Stimulated activated naive B cell treated with anti-CD40 and anti-IgM and Interleukin-4, amounts not matched to agents 10 μg/mL and 1 μg/mL and 100 μg/mL, for 72 hours (primary cell): ENCODE data around the gene DIPK1B.
A peak's percentile ranks its signal among the peaks of the same experiment; 100 is the strongest.

Experiments
- ATAC-seq, 2 donors: fragments of 150-1000 bp; cut with Tn5 transposase; replicated peaks; 2 replicates each; pipeline ENCODE4 v1.10.0; 2021; ENCODE audit warnings: moderate library complexity in 1 of 2
- DNase-seq: peaks from one replicate; pipeline ENCODE4 v3.0.0; 2021
- H3K27ac Mint-ChIP-seq: one replicate; pipeline ENCODE4 v1.8.0; 2022; ENCODE audit warnings: mild to moderate bottlenecking, mixed read lengths
- H3K27me3 Mint-ChIP-seq, 2 donors: one replicate each; pipeline ENCODE4 v1.8.0; 2022; ENCODE audit warnings: mixed read lengths in 2 of 2
- H3K36me3 Mint-ChIP-seq, 2 donors: one replicate each; pipeline ENCODE4 v1.8.0; 2022; ENCODE audit warnings: mixed read lengths in 2 of 2, mild to moderate bottlenecking in 1 of 2
- H3K4me1 Mint-ChIP-seq, 2 donors: one replicate each; pipeline ENCODE4 v1.8.0; 2022; ENCODE audit warnings: mixed read lengths in 2 of 2, mild to moderate bottlenecking in 1 of 2
- H3K4me3 Mint-ChIP-seq, 2 donors: one replicate each; pipeline ENCODE4 v1.8.0; 2022; ENCODE audit warnings: mild to moderate bottlenecking in 2 of 2, mixed read lengths in 2 of 2, moderate library complexity in 1 of 2
- H3K9me3 Mint-ChIP-seq, 2 donors: one replicate each; pipeline ENCODE4 v1.8.0; 2022; ENCODE audit warnings: mixed read lengths in 2 of 2, mild to moderate bottlenecking in 1 of 2

DIPK1B gene

GRCh38 chr9:136744773-136745172, 32.4 kb downstream of the DIPK1B start:
- peak overlapping the region; percentile 54 for H3K27ac Mint-ChIP-seq
- peaks cover 0 to 1% of the 10 kb centered on the region in 2 donors for H3K36me3 Mint-ChIP-seq
- no peak overlapping the region for H3K4me3 Mint-ChIP-seq
- H3K4me1 Mint-ChIP-seq: peaks cover 56 to 72% of the 10 kb centered on the region in 2 donors
- no peaks in the 10 kb centered on the region for H3K9me3 Mint-ChIP-seq
- H3K27me3 Mint-ChIP-seq: no peaks in the 10 kb centered on the region
- no peak for ATAC-seq
- no peak for DNase-seq

- peaks cover 55 to 75% of the 10 kb centered on the region in 2 donors for H3K4me1 Mint-ChIP-seq
- no peak for DNase-seq
- no peak for ATAC-seq
- no peaks in the 10 kb centered on the region for H3K27me3 Mint-ChIP-seq
- peaks cover 0 to 1% of the 10 kb centered on the region in 2 donors for H3K9me3 Mint-ChIP-seq
- no peak overlapping the region for H3K27ac Mint-ChIP-seq
- H3K4me3 Mint-ChIP-seq: no peak overlapping the region
- H3K36me3 Mint-ChIP-seq: peaks cover 0 to 2% of the 10 kb centered on the region in 2 donors
Measured at GRCh38 chr9:136745389-136746154, 33.2 kb downstream of the DIPK1B start.

- H3K27me3 Mint-ChIP-seq: no peaks in the 10 kb centered on the region
- H3K4me3 Mint-ChIP-seq: no peak overlapping the region
- ATAC-seq: no peak
- H3K36me3 Mint-ChIP-seq: peaks cover 0 to 4% of the 10 kb centered on the region in 2 donors
- no peak for DNase-seq
- peaks cover 55 to 75% of the 10 kb centered on the region in 2 donors for H3K4me1 Mint-ChIP-seq
- no peak overlapping the region for H3K27ac Mint-ChIP-seq
- peaks cover 0 to 7% of the 10 kb centered on the region in 2 donors for H3K9me3 Mint-ChIP-seq
Measured at GRCh38 chr9:136746155-136746490, 33.8 kb downstream of the DIPK1B start.

- Mint-ChIP-seq H3K4me3 (no peak overlapping the region), H3K9me3 (peaks cover 0 to 9% of the 10 kb centered on the region in 2 donors), H3K36me3 (peaks cover 0 to 4% of the 10 kb centered on the region in 2 donors), H3K27me3 (no peaks in the 10 kb centered on the region), H3K27ac (no peak overlapping the region), H3K4me1 (peaks cover 51 to 71% of the 10 kb centered on the region in 2 donors)
- ATAC-seq (no peak), DNase-seq (no peak)
Measured at GRCh38 chr9:136746621-136747020, 34.2 kb downstream of the DIPK1B start.

- peaks cover 1 to 17% of the 10 kb centered on the region in 2 donors for H3K9me3 Mint-ChIP-seq
- no peak overlapping the region for H3K4me3 Mint-ChIP-seq
- peaks cover 0 to 9% of the 10 kb centered on the region in 2 donors for H3K36me3 Mint-ChIP-seq
- peak overlapping the region; percentile 81 for H3K27ac Mint-ChIP-seq
- peaks cover 46 to 63% of the 10 kb centered on the region in 2 donors for H3K4me1 Mint-ChIP-seq
- ATAC-seq (no peak), DNase-seq (no peak)
- H3K27me3 Mint-ChIP-seq: no peaks in the 10 kb centered on the region
Measured at GRCh38 chr9:136747161-136748060, 35.0 kb downstream of the DIPK1B start.

- DNase-seq: no peak
- Mint-ChIP-seq H3K27me3 (no peaks in the 10 kb centered on the region), H3K36me3 (peaks cover 2 to 16% of the 10 kb centered on the region in 2 donors), H3K4me3 (peak within 1 kb of the TSS; percentile 22 to 31), H3K9me3 (peaks cover 4 to 21% of the 10 kb centered on the region in 2 donors), H3K4me1 (peaks cover 39 to 55% of the 10 kb centered on the region in 2 donors), H3K27ac (peak within 1 kb of the TSS; percentile 85)
- ATAC-seq: peak in 1 of 2 donors; percentile 11
Measured at GRCh38 chr9:136748201-136748600, 35.8 kb downstream of the DIPK1B start, which contains the start of gene LCN6. LCN6 (minus strand) TSS chr9:136748525; CDS start chr9:136748483, 42 bp downstream.

GRCh38 chr9:136748666-136749611, 36.6 kb downstream of the DIPK1B start:
- Mint-ChIP-seq H3K27ac (peak overlapping the region; percentile 85), H3K9me3 (peaks cover 4 to 21% of the 10 kb centered on the region in 2 donors), H3K36me3 (peaks cover 2 to 16% of the 10 kb centered on the region in 2 donors), H3K4me3 (peak overlapping the region; percentile 22 to 31), H3K4me1 (peaks cover 34 to 48% of the 10 kb centered on the region in 2 donors), H3K27me3 (no peaks in the 10 kb centered on the region)
- no peak for DNase-seq
- ATAC-seq: peak; percentile 34 to 58

- Mint-ChIP-seq H3K27ac (peak overlapping the region; percentile 37), H3K4me3 (no peak overlapping the region), H3K27me3 (no peaks in the 10 kb centered on the region), H3K9me3 (peaks cover 6 to 24% of the 10 kb centered on the region in 2 donors), H3K4me1 (peaks cover 34 to 56% of the 10 kb centered on the region in 2 donors), H3K36me3 (peaks cover 5 to 19% of the 10 kb centered on the region in 2 donors)
- ATAC-seq: peak; percentile 51 to 70
- no peak for DNase-seq
Measured at GRCh38 chr9:136750526-136750925, 38.2 kb downstream of the DIPK1B start.

- Mint-ChIP-seq H3K36me3 (peaks cover 9 to 26% of the 10 kb centered on the region in 2 donors), H3K27ac (no peak overlapping the region), H3K4me3 (no peak overlapping the region), H3K4me1 (peaks cover 35 to 58% of the 10 kb centered on the region in 2 donors), H3K27me3 (no peaks in the 10 kb centered on the region), H3K9me3 (peaks cover 12 to 26% of the 10 kb centered on the region in 2 donors)
- DNase-seq (no peak), ATAC-seq (no peak)
Measured at GRCh38 chr9:136751244-136751643, 38.9 kb downstream of the DIPK1B start.

GRCh38 chr9:136751814-136752213, 39.4 kb downstream of the DIPK1B start:
- peaks cover 37 to 56% of the 10 kb centered on the region in 2 donors for H3K4me1 Mint-ChIP-seq
- no peaks in the 10 kb centered on the region for H3K27me3 Mint-ChIP-seq
- no peak for DNase-seq
- H3K4me3 Mint-ChIP-seq: no peak overlapping the region
- no peak for ATAC-seq
- no peak overlapping the region for H3K27ac Mint-ChIP-seq
- peaks cover 9 to 27% of the 10 kb centered on the region in 2 donors for H3K36me3 Mint-ChIP-seq
- peaks cover 12 to 26% of the 10 kb centered on the region in 2 donors for H3K9me3 Mint-ChIP-seq

GRCh38 chr9:136753371-136754058, 41.1 kb downstream of the DIPK1B start:
- no peak overlapping the region for H3K27ac Mint-ChIP-seq
- no peak for DNase-seq
- peaks cover 31 to 47% of the 10 kb centered on the region in 2 donors for H3K4me1 Mint-ChIP-seq
- peaks cover 9 to 27% of the 10 kb centered on the region in 2 donors for H3K36me3 Mint-ChIP-seq
- H3K4me3 Mint-ChIP-seq: no peak overlapping the region
- peaks cover 12 to 26% of the 10 kb centered on the region in 2 donors for H3K9me3 Mint-ChIP-seq
- ATAC-seq: no peak
- no peaks in the 10 kb centered on the region for H3K27me3 Mint-ChIP-seq

- Mint-ChIP-seq H3K27ac (no peak overlapping the region), H3K9me3 (peaks cover 12 to 26% of the 10 kb centered on the region in 2 donors), H3K36me3 (peaks cover 9 to 27% of the 10 kb centered on the region in 2 donors), H3K27me3 (no peaks in the 10 kb centered on the region), H3K4me3 (no peak overlapping the region), H3K4me1 (peaks cover 26 to 47% of the 10 kb centered on the region in 2 donors)
- DNase-seq (no peak), ATAC-seq (no peak)
Measured at GRCh38 chr9:136754059-136754572, 41.7 kb downstream of the DIPK1B start.
